NCI-H146 treated with DMSO at 0.1 percent for 48 hours (cell line): ENCODE data around the gene BLTP3B.
"Not testable (repeated sequence)": the region's sequence is repeated elsewhere in the genome, so short reads cannot be mapped to it uniquely, and the experiment has no call there.

Experiments
- DNase-seq: peaks from one replicate; lab custom pipeline; 2025; ENCODE audit not compliant: unreplicated experiment; lab: John Stamatoyannopoulos, UW

The BLTP3B gene

GRCh38 chr12:100142851-100143559, at the start of gene BLTP3B:
BLTP3B (minus strand) TSS chr12:100142874; CDS start chr12:100142635, 239 bp downstream.
- DNase-seq = peak; percentile 68

GRCh38 chr12:100189636-100190394, 47.1 kb upstream of the BLTP3B start:
- DNase-seq = no peak

- DNase-seq = not testable (repeated sequence)
Observed at GRCh38 chr12:100188888-100189635, 46.4 kb upstream of the BLTP3B start.

GRCh38 chr12:100187857-100188519, 45.3 kb upstream of the BLTP3B start:
- DNase-seq = no peak

- DNase-seq = no peak
Observed at GRCh38 chr12:100187068-100187467, 44.4 kb upstream of the BLTP3B start.

- no peak for DNase-seq
Observed at GRCh38 chr12:100186071-100186470, 43.4 kb upstream of the BLTP3B start.

- no peak for DNase-seq
Observed at GRCh38 chr12:100185361-100185894, 42.8 kb upstream of the BLTP3B start.

- DNase-seq = no peak
Observed at GRCh38 chr12:100184549-100185145, 42.0 kb upstream of the BLTP3B start.

GRCh38 chr12:100179252-100179651, 36.6 kb upstream of the BLTP3B start:
- DNase-seq = no peak

- DNase-seq = not testable (repeated sequence)
Observed at GRCh38 chr12:100176493-100176892, 33.8 kb upstream of the BLTP3B start.

GRCh38 chr12:100174495-100174894, 31.8 kb upstream of the BLTP3B start:
- no peak for DNase-seq

- DNase-seq = no peak
Observed at GRCh38 chr12:100173111-100173510, 30.4 kb upstream of the BLTP3B start.

- DNase-seq = no peak
Observed at GRCh38 chr12:100171248-100171647, 28.6 kb upstream of the BLTP3B start.

- DNase-seq = no peak
Observed at GRCh38 chr12:100170313-100170858, 27.7 kb upstream of the BLTP3B start.

- DNase-seq = no peak
Observed at GRCh38 chr12:100169345-100169744, 26.7 kb upstream of the BLTP3B start.

- no peak for DNase-seq
Observed at GRCh38 chr12:100168562-100168961, 25.9 kb upstream of the BLTP3B start.

GRCh38 chr12:100166232-100166631, 23.6 kb upstream of the BLTP3B start:
- no peak for DNase-seq

- no peak for DNase-seq
Observed at GRCh38 chr12:100165356-100165755, 22.7 kb upstream of the BLTP3B start.

GRCh38 chr12:100164153-100164704, 21.6 kb upstream of the BLTP3B start:
- DNase-seq = no peak
